Panc1 (cell line): Measurements from ENCODE around the gene ZNF575. TPM values are rescaled to one million over a fixed set of nuclear protein-coding genes. Genes with fewer than 3 reads are reported as not detected.

Experiments used
- ATAC-seq: fragments of 200-7000 bp; cut with Tn5 transposase; 2 replicates; pipeline ENCODE4 v1.9.1; 2020; ENCODE audit warnings: mild to moderate bottlenecking, moderate library complexity
- BruUV-seq: library from RNA; stranded (reverse); fragments of 400-500 nt; replicated peaks from 2 replicates; lab custom pipeline; 2021; lab: Mats Ljungman, UMichigan
- CTCF ChIA-PET: fragments of 300-600 bp; sonication (Branson Sonifier 250); formaldehyde crosslinking; loops from one replicate; lab custom pipeline; 2022; ENCODE audit warnings: antibody characterized with exemption; lab: Charles Lee
- POLR2A ChIA-PET: fragments of 300-600 bp; sonication (Branson Sonifier 250); formaldehyde crosslinking; loops from one replicate; lab custom pipeline; 2022; ENCODE audit warnings: antibody characterized with exemption; lab: Charles Lee
- DNase-seq: peaks from one replicate; pipeline ENCODE4 v3.0.0-alpha.2; 2010; ENCODE audit warnings: low read depth, low spot score
- H3K27ac ChIP-seq: 2 replicates; pipeline ENCODE4 v1.5.1; 2011; ENCODE audit warnings: mild to moderate bottlenecking, low read length, inconsistent platforms
- H3K27me3 ChIP-seq: fragments of 200-500 bp; sonication (Bioruptor generic); 2 replicates; pipeline ENCODE4 v1.6.0; 2014; ENCODE audit warnings: low read length, inconsistent platforms; ENCODE audit not compliant: control insufficient read depth, insufficient read depth
- H3K36me3 ChIP-seq: fragments of 200-500 bp; sonication (Bioruptor generic); 2 replicates; pipeline ENCODE4 v1.5.1; 2014; ENCODE audit warnings: inconsistent platforms, mild to moderate bottlenecking, low read length, moderate library complexity; ENCODE audit not compliant: control insufficient read depth, insufficient read depth
- H3K4me1 ChIP-seq: 2 replicates; pipeline ENCODE4 v1.5.1; 2011; ENCODE audit warnings: inconsistent platforms, mild to moderate bottlenecking, low read length, moderate library complexity; ENCODE audit not compliant: control insufficient read depth, insufficient read depth
- H3K4me3 ChIP-seq, 2 experiments: 2 replicates each; pipeline ENCODE4 v1.5.1; 2011 to 2012; ENCODE audit warnings: low read depth in 2 of 2, low read length in 2 of 2, mild to moderate bottlenecking in 2 of 2, inconsistent platforms in 1 of 2, moderate library complexity in 1 of 2
- H3K9me3 ChIP-seq: fragments of 200-500 bp; sonication (Bioruptor generic); 2 replicates; pipeline ENCODE4 v1.5.1; 2014; ENCODE audit warnings: low read depth, mild to moderate bottlenecking, inconsistent platforms, low read length, moderate library complexity; ENCODE audit not compliant: control insufficient read depth, insufficient read depth
- CTCF ChIP-seq: fragments of 450-650 bp; IDR thresholded peaks from 2 replicates; pipeline ENCODE4 v1.5.1; 2017; ENCODE audit warnings: mild to moderate bottlenecking
- POLR2AphosphoS5 ChIP-seq: IDR thresholded peaks from 2 replicates; pipeline ENCODE4 v1.6.1; 2012; ENCODE audit warnings: mild to moderate bottlenecking, low read depth, low read length, moderate library complexity
- REST ChIP-seq, 2 experiments: IDR thresholded peaks; 2 replicates each; pipeline ENCODE4 v1.6.1; 2011 to 2012; ENCODE audit warnings: low read depth in 2 of 2, control low read depth in 1 of 2, low read length in 1 of 2, mild to moderate bottlenecking in 1 of 2, moderate library complexity in 1 of 2; ENCODE audit not compliant: insufficient read depth in 1 of 2
- SIN3A ChIP-seq: IDR thresholded peaks from 2 replicates; pipeline ENCODE4 v1.6.1; 2012; ENCODE audit warnings: low read depth, mild to moderate bottlenecking, low read length, moderate library complexity, borderline replicate concordance; ENCODE audit not compliant: insufficient read depth
- TCF7L2 ChIP-seq: IDR thresholded peaks from 2 replicates; pipeline ENCODE4 v1.6.1; 2011; ENCODE audit warnings: mild to moderate bottlenecking, low read depth, low read length, inconsistent platforms
- in situ Hi-C: cut with HindIII; loops from 2 replicates; pipeline ENCODE4 v1.10.0; 2016; ENCODE audit warnings: low sequenced_read_pairs, low pct_unique_long_range_greater_than_20kb
- intact Hi-C: fragments of 100-400 bp; cut with micrococcal nuclease; formaldehyde crosslinking; loops from one replicate; pipeline ENCODE4 v1.10.0; 2022; ENCODE audit not compliant: unreplicated experiment
- total RNA-seq: library from RNA; stranded (reverse); gene quantifications from one replicate; pipeline ENCODE4 v1.2.1, GENCODE V29; 2021; ENCODE audit not compliant: unreplicated experiment

The ZNF575 gene
- total RNA-seq, 1 experiment from 2014 or later = 1.9 TPM

- peak overlapping the region; percentile 31; the same call in 1 of the 2 replicates for H3K27ac ChIP-seq
- H3K27me3 ChIP-seq = no peaks in the 10 kb centered on the region
- intact Hi-C loops = no loop called here
- peak overlapping the region; percentile 65 to 89 for H3K4me3 ChIP-seq
- in situ Hi-C loops = no loop called here
- no peaks in the 10 kb centered on the region for H3K9me3 ChIP-seq
- CTCF ChIA-PET = no interaction called here
- no peak for DNase-seq
- ATAC-seq = no peak; the same call in 1 of the 2 replicates
- H3K4me1 ChIP-seq = no peaks in the 10 kb centered on the region
- TF ChIP-seq CTCF = no peak
- no peak for TF ChIP-seq REST (IDR thresholded peaks at IDR 0.05; ENCODE audit: insufficient read depth in 1 of 2, low read depth in 2 of 2, low read length in 1 of 2)
- no peak for TF ChIP-seq POLR2AphosphoS5
- no peak for TF ChIP-seq SIN3A
- no peak for TF ChIP-seq TCF7L2
- no TSS peak for BruUV-seq
- POLR2A ChIA-PET = no interaction called here
- no peaks in the 10 kb centered on the region for H3K36me3 ChIP-seq
Observed at GRCh38 chr19:43534305-43534815, 1.4 kb downstream of the ZNF575 start.

- Histone ChIP-seq H3K4me3 (peak overlapping the region in 1 of 2 experiments; percentile 89; a peak in 2 of 4 replicates), H3K27me3 (no peaks in the 10 kb centered on the region), H3K27ac (no peak overlapping the region; the same call in 1 of the 2 replicates), H3K4me1 (no peaks in the 10 kb centered on the region), H3K9me3 (no peaks in the 10 kb centered on the region), H3K36me3 (no peaks in the 10 kb centered on the region)
- TF ChIP-seq TCF7L2 = no peak
- peak; percentile 73 for TF ChIP-seq CTCF
- ChIA-PET POLR2A (no interaction called here), CTCF (interaction anchor here (0.6 to 1.1 kb wide), 4 partner anchors 20 to 127 kb away, joined by 3 to 5 read pairs (median 3); no protein-coding TSS in a partner anchor)
- intact Hi-C loops (no loop called here), in situ Hi-C loops (no loop called here)
- ATAC-seq (no peak), DNase-seq (no peak)
- BruUV-seq = no TSS peak
Observed at GRCh38 chr19:43534816-43535761, 2.1 kb downstream of the ZNF575 start.
